Right atrium auricular region (tissue), 2 donors: ENCODE results near the gene CYP24A1. TPM values are rescaled to one million over a fixed set of nuclear protein-coding genes. Genes with fewer than 3 reads are reported as not detected.
"Not testable (repeated sequence)": the region's sequence is repeated elsewhere in the genome, so short reads cannot be mapped to it uniquely, and the experiment has no call there.

Source experiments
- DNase-seq: peaks from one replicate; pipeline ENCODE4 v3.0.0-alpha.2; 2019; ENCODE audit warnings: low spot score
- H3K27ac ChIP-seq, 2 donors: fragments of 200-600 bp; sonication (generic); 1 replicate in 1 of 2; 2 replicates in 1 of 2; pipeline ENCODE4 v1.5.1; 2016 to 2019
- H3K27me3 ChIP-seq, 2 donors: fragments of 200-600 bp; sonication (generic); one replicate each; pipeline versions ENCODE4 v1.5.1 to v1.6.0; 2017 to 2019
- H3K36me3 ChIP-seq: fragments of 200-600 bp; sonication (generic); one replicate; pipeline ENCODE4 v1.5.1; 2016
- H3K4me1 ChIP-seq, 2 donors: fragments of 200-600 bp; sonication (generic); one replicate each; pipeline versions ENCODE4 v1.5.1 to v1.6.0; 2017 to 2019
- H3K4me3 ChIP-seq, 2 donors: fragments of 200-600 bp; sonication (generic); 1 replicate in 1 of 2; 2 replicates in 1 of 2; pipeline ENCODE4 v1.5.1; 2017 to 2019; ENCODE audit warnings: mild to moderate bottlenecking in 1 of 2, moderate library complexity in 1 of 2
- H3K9me3 ChIP-seq, 2 donors: fragments of 200-600 bp; sonication (generic); one replicate each; pipeline ENCODE4 v1.5.1; 2019
- total RNA-seq, 2 donors: library from RNA; depleted of rRNA; stranded (reverse); fragments of >200 nt; gene quantifications; one replicate each; pipeline ENCODE4 v1.1.0, GENCODE V29; 2016
- TF ChIP-seq, protein P1 (sequence below), 2 donors: fragments of 200-600 bp; sonication (generic); IDR thresholded peaks; one replicate each; pipeline ENCODE4 v1.5.1; 2019; ENCODE audit warnings: antibody characterized with exemption in 2 of 2

CYP24A1 gene
- total RNA-seq, 2 donors from 2014 or later = 0.24 TPM; not detected in 1

DNA sequence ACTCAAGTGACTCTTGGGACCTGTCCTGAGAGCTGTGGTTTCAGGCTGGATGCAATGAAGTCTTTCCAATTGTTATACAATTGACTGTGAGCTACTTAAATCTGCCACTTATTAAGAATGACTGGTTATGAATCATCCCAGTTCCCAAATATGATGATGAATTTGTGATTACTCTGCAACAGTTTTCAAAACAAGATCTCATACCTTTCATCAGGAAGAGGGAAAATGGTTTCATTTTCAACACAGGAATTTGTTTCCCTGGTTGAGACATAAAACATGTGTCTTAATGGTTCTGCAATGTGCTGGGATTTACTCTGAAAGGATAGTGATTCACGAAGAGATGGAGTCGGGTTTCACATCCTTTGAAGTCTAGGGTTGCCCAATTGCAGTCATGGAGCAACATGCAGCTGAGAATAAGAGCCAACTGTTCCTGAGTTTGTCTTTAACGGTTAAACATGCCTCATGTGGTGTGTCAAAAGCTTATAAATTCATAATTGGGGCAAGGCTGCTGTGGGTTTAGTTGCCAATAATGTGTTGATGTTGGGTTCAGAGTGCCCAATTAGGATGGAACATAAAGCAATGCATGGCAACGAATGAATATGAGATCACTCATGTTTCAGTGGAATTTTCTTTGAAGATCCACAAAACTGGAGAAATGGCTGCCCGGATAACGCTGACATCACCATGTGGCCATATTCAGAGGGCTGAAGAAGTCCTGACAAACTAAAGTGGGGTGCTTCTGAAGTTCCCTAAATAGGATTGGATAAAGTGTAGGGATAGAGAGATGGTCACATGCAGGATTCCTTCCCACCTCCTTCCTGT, 41.0 kb downstream of the CYP24A1 start:
- Histone ChIP-seq H3K4me3 (no peak overlapping the region), H3K4me1 (no peaks in the 10 kb centered on the region), H3K27me3 (no peaks in the 10 kb centered on the region), H3K27ac (peak overlapping the region in 1 of 2 donors; percentile 22), H3K9me3 (peaks cover 0 to 6% of the 10 kb centered on the region in 2 donors), H3K36me3 (no peaks in the 10 kb centered on the region)
- DNase-seq = peak; percentile 77
- TF ChIP-seq, protein P1, sequence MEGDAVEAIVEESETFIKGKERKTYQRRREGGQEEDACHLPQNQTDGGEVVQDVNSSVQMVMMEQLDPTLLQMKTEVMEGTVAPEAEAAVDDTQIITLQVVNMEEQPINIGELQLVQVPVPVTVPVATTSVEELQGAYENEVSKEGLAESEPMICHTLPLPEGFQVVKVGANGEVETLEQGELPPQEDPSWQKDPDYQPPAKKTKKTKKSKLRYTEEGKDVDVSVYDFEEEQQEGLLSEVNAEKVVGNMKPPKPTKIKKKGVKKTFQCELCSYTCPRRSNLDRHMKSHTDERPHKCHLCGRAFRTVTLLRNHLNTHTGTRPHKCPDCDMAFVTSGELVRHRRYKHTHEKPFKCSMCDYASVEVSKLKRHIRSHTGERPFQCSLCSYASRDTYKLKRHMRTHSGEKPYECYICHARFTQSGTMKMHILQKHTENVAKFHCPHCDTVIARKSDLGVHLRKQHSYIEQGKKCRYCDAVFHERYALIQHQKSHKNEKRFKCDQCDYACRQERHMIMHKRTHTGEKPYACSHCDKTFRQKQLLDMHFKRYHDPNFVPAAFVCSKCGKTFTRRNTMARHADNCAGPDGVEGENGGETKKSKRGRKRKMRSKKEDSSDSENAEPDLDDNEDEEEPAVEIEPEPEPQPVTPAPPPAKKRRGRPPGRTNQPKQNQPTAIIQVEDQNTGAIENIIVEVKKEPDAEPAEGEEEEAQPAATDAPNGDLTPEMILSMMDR (IDR thresholded peaks at IDR 0.05) = no peak

DNA sequence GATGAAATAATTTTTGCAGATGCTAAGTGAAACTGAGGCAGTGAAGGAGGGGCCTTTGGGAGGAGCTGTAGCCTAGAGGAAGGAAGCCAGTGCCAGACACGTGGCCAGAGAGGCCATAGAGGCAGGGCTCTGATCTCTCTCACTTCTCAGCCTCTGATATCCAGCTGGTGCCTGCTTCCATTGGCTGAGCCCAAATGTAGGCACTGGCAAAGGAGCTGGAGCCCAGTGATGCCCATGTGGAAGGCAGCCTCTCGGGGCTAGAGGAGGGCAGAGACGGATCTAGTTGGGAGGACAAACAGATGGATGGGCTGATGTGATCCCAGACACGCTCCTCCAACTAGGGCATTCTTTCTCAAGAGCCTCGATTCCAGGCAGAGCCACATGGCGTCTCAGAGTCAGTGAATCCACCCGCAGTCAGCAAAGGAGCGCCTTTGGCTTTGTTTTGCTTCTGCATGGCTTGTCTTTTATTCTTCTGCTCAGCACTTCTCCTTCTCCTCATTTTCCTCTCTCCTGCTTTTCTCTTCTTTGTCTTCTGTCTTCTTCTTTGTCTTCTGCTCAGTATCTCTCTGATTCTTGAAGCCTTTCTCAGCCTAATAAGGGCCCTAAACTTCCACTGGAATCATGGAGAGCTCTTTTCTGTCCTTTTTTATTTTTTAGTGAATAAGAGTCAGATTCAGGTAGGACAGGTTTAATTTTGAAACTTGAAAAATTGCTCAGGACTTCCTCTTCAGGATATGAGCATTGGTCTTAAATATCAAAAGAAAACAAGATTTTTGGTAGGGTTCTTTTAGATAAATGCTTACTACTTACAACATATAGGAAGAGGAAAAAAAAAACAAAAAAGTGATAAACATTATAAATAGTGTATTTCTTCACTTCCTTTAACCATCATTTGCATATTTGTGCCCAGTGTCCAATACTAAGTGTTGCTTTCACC, 41.8 kb downstream of the CYP24A1 start:
- no peak for DNase-seq
- no peaks in the 10 kb centered on the region for H3K27me3 ChIP-seq
- no peaks in the 10 kb centered on the region for H3K36me3 ChIP-seq
- no peaks in the 10 kb centered on the region for H3K4me1 ChIP-seq
- H3K4me3 ChIP-seq = no peak overlapping the region
- H3K9me3 ChIP-seq = peaks cover 0 to 6% of the 10 kb centered on the region in 2 donors
- H3K27ac ChIP-seq = no peak overlapping the region
- TF ChIP-seq, protein P1 (IDR thresholded peaks at IDR 0.05) = no peak

DNA sequence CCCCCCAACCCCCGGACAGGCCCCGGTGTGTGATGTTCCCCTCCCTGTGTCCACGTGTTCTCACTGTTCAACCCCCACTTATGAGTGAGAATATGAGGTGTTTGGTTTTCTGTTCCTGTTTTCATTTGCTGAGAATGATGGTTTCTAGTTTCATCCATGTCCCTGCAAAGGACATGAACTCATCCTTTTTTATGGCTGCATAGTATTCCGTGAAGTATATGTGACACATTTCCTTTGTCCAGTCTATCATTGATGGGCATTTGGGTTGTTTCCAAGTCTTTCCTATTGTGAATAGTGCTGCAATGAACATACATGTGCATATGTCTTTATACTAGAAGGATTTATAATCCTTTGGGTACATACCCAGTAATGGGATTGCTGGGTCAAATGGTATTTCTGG, 42.7 kb downstream of the CYP24A1 start:
- not testable (repeated sequence) for H3K36me3 ChIP-seq, DNase-seq

DNA sequence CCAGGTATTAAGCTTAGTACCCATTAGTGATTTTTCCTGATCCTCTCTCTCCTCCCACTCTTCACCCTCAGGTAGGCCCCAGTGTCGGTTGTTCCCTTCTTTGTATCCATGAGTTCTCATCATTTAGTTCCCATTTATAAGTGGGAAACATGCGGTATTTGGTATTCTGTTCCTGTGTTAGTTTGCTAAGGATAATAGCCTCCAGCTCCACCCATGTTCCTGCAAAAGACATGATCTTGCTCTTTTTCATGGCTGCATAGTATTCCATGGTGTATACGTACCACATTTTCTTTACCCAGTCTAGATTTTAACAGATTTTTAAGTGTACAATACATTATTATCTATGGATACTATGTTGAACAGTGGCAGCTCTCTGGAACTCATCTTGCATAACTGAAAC, 44.4 kb downstream of the CYP24A1 start:
- Histone ChIP-seq H3K4me1 (no peaks in the 10 kb centered on the region), H3K36me3 (no peaks in the 10 kb centered on the region), H3K9me3 (peaks cover 0 to 6% of the 10 kb centered on the region in 2 donors), H3K27me3 (no peaks in the 10 kb centered on the region), H3K27ac (no peak overlapping the region), H3K4me3 (no peak overlapping the region)
- TF ChIP-seq, protein P1 (IDR thresholded peaks at IDR 0.05) = no peak
- DNase-seq = no peak

More for the DNA sequence above, 42.7 kb downstream of the CYP24A1 start:
- not testable (repeated sequence) for H3K9me3 ChIP-seq, H3K4me1 ChIP-seq, H3K4me3 ChIP-seq, H3K27me3 ChIP-seq, H3K27ac ChIP-seq

DNA sequence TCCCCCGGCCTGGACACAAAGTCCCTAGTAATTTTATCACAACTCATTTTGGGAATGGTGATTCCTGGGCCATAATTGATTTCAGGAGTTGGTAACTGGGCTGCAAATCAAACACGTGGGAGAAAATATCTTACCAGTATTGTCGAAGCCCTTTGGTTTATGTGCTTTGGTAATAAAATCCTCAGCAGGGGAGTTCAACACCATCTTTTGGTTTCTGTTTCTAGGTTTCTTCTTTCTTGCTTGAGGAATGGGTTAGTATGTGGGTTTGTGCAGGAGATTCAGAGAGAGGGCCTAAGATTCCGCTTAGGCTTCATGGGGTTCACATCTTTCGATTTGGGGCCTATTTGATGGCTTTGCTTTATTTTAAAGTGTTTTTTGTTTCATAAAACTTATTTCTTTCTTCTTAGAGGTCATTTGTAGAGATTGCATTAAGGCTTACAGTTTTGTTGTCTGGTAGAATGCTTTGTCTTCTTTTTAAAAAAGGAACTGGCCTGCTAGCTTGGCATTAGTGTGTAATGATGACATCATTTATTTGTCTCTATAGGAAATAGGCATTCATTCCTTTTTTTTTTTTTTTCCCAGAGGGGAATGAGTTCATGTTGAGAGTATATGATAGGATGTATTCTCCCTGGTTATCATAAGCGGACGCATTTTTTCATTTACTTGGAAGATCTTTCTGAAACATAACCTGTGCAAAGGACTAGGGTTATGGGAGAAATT, 45.8 kb downstream of the CYP24A1 start:
- H3K27me3 ChIP-seq = no peaks in the 10 kb centered on the region
- TF ChIP-seq, protein P1 (IDR thresholded peaks at IDR 0.05) = no peak
- no peaks in the 10 kb centered on the region for H3K36me3 ChIP-seq
- H3K4me1 ChIP-seq = no peaks in the 10 kb centered on the region
- DNase-seq = no peak
- H3K9me3 ChIP-seq = peaks cover 0 to 6% of the 10 kb centered on the region in 2 donors
- H3K4me3 ChIP-seq = no peak overlapping the region
- H3K27ac ChIP-seq = no peak overlapping the region
